Transverse colon (tissue), 3 donors: ENCODE results near the gene ADCY2.

Experiments
- CTCF ChIP-seq, 5 experiments: fragments of 200-600 bp in 3 of 5; fragments of 450-650 bp in 2 of 5; sonication (generic) in 3 of 5; IDR thresholded peaks; 1 replicate in 2 of 5; 2 replicates in 3 of 5; pipeline ENCODE4 v1.5.1; 2016 to 2017; ENCODE audit warnings: antibody characterized with exemption in 5 of 5, inconsistent platforms in 3 of 5, mild to moderate bottlenecking in 2 of 5, moderate library complexity in 1 of 5
- EP300 ChIP-seq: sonication (generic); formaldehyde crosslinking; IDR thresholded peaks from one replicate; pipeline ENCODE4 v1.6.1; 2017; ENCODE audit warnings: antibody characterized with exemption, low read depth
- POLR2A ChIP-seq: fragments of 450-650 bp; IDR thresholded peaks from one replicate; pipeline ENCODE4 v1.6.1; 2016; ENCODE audit warnings: antibody characterized with exemption, mild to moderate bottlenecking, moderate library complexity

GRCh38 chr5:7705261-7705660 is 309.3 kb downstream of the ADCY2 start:
- TF ChIP-seq CTCF (IDR thresholded peaks at IDR 0.05) (no peak), EP300 (no peak), POLR2A (no peak)
